Upper lobe of left lung (tissue), 6 donors: ENCODE results near the gene PPM1H. TPM values are rescaled to one million over a fixed set of nuclear protein-coding genes. Genes with fewer than 3 reads are reported as not detected.

Source experiments
- ATAC-seq, 2 donors: fragments of 200-7000 bp; cut with Tn5 transposase; one replicate each; pipeline ENCODE4 v1.9.1; 2022; ENCODE audit warnings: mild to moderate bottlenecking in 2 of 2, moderate library complexity in 2 of 2; ENCODE audit not compliant: low FRiP score in 2 of 2
- DNase-seq, 2 donors: peaks; one replicate each; pipeline ENCODE4 v3.0.0-alpha.2; 2019 to 2020
- H3K27ac ChIP-seq, 4 donors: fragments of 200-600 bp; sonication (generic); one replicate each; pipeline ENCODE4 v1.5.1; 2016 to 2019
- H3K27me3 ChIP-seq, 4 donors: fragments of 200-600 bp; sonication (generic); one replicate each; pipeline ENCODE4 v1.5.1; 2017 to 2019
- H3K36me3 ChIP-seq, 4 donors: fragments of 200-600 bp; sonication (generic); one replicate each; pipeline ENCODE4 v1.5.1; 2016 to 2019
- H3K4me1 ChIP-seq, 4 donors: fragments of 200-600 bp; sonication (generic); one replicate each; pipeline ENCODE4 v1.5.1; 2018 to 2019
- H3K4me3 ChIP-seq, 4 donors: fragments of 200-600 bp; sonication (generic); one replicate each; pipeline ENCODE4 v1.5.1; 2017 to 2019; ENCODE audit warnings: mild to moderate bottlenecking in 2 of 4, moderate library complexity in 1 of 4
- H3K9me3 ChIP-seq, 4 donors: fragments of 200-600 bp; sonication (generic); one replicate each; pipeline ENCODE4 v1.5.1; 2018 to 2019
- EP300 ChIP-seq, 4 donors: sonication (generic); formaldehyde crosslinking; IDR thresholded peaks; one replicate each; pipeline ENCODE4 v1.5.1; 2017; ENCODE audit warnings: antibody characterized with exemption in 4 of 4, control low read depth in 2 of 4
- POLR2A ChIP-seq, 4 donors: fragments of 450-650 bp; IDR thresholded peaks; one replicate each; pipeline ENCODE4 v1.5.1; 2016 to 2017; ENCODE audit warnings: antibody characterized with exemption in 4 of 4, mild to moderate bottlenecking in 2 of 4
- POLR2AphosphoS5 ChIP-seq, 2 donors: sonication (generic); formaldehyde crosslinking; IDR thresholded peaks; one replicate each; pipeline ENCODE4 v1.5.1; 2017; ENCODE audit warnings: antibody characterized with exemption in 2 of 2
- WGBS, 2 donors: methylation state at CpG; one replicate each; pipeline ENCODE4 v1.1.5; 2017 to 2018; 5-methylcytosine and 5-hydroxymethylcytosine counted together
- total RNA-seq, 6 donors: library from RNA; depleted of rRNA in 4 of 6; stranded (reverse); fragments of >200 nt in 4 of 6; gene quantifications; one replicate each; pipeline versions ENCODE4 v1.1.0 to v1.2.1, GENCODE V29; 2016 to 2021
- TF ChIP-seq, protein P1 (sequence below), 6 experiments: fragments of 450-650 bp in 4 of 6; fragments of 200-600 bp in 2 of 6; sonication (generic) in 2 of 6; IDR thresholded peaks; one replicate each; pipeline ENCODE4 v1.5.1; 2016 to 2019; ENCODE audit warnings: antibody characterized with exemption in 6 of 6
- donor health status: DM: no; HTN: no; CAD: no; lungs with moderate emphysema.
- donor health status: DM: no; HTN: yes; CAD: no; lungs with severe emphysema.

The PPM1H gene
- total RNA-seq, 6 donors from 2014 or later = 4.2 to 14.2 (median 8.4) TPM

DNA sequence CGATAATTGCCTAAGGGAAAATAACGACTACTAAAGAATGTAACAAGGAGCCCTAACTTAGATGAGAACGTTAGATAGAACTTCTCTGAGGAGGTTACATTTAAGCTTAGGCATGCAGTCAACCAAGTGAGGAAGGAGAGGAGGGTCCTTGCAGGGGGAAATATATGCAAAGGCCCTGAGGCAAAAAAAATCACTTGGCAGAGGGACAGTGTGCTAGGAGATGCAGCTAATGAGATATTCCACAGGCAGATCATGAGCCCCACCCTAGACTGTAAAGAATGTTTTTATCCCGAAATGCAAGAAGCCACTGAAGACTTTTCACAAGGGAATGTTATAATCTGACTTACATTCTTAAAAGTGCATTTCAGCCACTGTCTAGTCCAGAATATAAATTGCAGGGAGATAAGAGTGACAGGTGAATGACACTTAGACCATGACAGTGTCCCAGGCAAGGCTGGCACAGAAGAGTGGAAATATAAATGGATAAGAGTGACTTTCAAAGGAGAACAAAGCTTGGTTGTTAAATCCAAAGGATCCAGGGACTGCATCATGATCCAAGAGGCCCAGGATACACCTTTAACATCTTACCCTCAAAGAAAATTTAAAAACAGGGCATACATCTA is 61.0 kb downstream of the PPM1H start:
- Histone ChIP-seq H3K27me3 (no peaks in the 10 kb centered on the region), H3K4me1 (no peaks in the 10 kb centered on the region), H3K36me3 (no peaks in the 10 kb centered on the region), H3K4me3 (no peak overlapping the region), H3K9me3 (no peaks in the 10 kb centered on the region), H3K27ac (no peak overlapping the region)
- ATAC-seq (no peak), DNase-seq (no peak)
- WGBS, 2 donors = 88 to 89% methylated on average over 4 of the region's 4 CpGs
- TF ChIP-seq EP300 (IDR thresholded peaks at IDR 0.05) (no peak), POLR2AphosphoS5 (IDR thresholded peaks at IDR 0.05) (no peak), POLR2A (IDR thresholded peaks at IDR 0.05) (no peak)
- TF ChIP-seq, protein P1, sequence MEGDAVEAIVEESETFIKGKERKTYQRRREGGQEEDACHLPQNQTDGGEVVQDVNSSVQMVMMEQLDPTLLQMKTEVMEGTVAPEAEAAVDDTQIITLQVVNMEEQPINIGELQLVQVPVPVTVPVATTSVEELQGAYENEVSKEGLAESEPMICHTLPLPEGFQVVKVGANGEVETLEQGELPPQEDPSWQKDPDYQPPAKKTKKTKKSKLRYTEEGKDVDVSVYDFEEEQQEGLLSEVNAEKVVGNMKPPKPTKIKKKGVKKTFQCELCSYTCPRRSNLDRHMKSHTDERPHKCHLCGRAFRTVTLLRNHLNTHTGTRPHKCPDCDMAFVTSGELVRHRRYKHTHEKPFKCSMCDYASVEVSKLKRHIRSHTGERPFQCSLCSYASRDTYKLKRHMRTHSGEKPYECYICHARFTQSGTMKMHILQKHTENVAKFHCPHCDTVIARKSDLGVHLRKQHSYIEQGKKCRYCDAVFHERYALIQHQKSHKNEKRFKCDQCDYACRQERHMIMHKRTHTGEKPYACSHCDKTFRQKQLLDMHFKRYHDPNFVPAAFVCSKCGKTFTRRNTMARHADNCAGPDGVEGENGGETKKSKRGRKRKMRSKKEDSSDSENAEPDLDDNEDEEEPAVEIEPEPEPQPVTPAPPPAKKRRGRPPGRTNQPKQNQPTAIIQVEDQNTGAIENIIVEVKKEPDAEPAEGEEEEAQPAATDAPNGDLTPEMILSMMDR (IDR thresholded peaks at IDR 0.05) = no peak

DNA sequence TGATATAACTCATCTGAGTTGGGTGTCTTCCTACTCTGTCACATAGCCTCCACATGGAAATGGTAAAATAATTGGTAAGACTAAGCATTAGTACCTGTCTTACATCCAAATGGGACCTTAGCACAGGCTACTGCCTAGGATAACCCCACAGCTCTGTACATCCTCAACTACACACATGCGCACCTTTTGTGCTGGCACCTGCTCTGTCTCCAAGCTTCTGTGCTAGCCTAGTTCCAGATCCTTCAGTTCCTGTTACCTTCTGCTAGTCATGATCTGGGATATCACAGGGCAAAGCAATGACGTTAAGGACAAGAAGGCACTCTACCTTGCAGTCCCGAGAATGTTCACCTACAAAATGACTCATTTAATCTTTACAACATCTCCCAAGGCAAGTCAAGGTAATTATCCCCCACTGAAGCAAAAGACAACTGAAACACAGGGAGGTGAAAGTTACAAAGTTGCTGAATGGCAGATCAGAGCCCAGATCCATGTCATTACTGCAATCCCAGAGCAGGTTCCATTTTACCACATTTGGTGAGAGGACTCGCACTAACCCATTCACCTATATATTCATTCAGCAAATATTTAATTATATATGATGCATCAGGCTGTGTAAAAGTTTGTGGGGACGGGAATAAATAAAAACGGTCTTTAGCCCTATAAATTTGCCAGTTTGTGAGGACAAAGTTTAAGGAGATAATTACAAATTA is 61.7 kb downstream of the PPM1H start:
- Histone ChIP-seq H3K4me3 (no peak overlapping the region), H3K36me3 (no peaks in the 10 kb centered on the region), H3K4me1 (no peaks in the 10 kb centered on the region), H3K27me3 (no peaks in the 10 kb centered on the region), H3K9me3 (no peaks in the 10 kb centered on the region), H3K27ac (no peak overlapping the region)
- ATAC-seq (no peak), DNase-seq (no peak)
- TF ChIP-seq POLR2AphosphoS5 (IDR thresholded peaks at IDR 0.05) (no peak), EP300 (IDR thresholded peaks at IDR 0.05) (no peak), POLR2A (IDR thresholded peaks at IDR 0.05) (no peak)
- TF ChIP-seq, protein P1 (IDR thresholded peaks at IDR 0.05) = no peak
- WGBS, 2 donors = 94 to 97% methylated on average over 6 of the region's 6 CpGs

DNA sequence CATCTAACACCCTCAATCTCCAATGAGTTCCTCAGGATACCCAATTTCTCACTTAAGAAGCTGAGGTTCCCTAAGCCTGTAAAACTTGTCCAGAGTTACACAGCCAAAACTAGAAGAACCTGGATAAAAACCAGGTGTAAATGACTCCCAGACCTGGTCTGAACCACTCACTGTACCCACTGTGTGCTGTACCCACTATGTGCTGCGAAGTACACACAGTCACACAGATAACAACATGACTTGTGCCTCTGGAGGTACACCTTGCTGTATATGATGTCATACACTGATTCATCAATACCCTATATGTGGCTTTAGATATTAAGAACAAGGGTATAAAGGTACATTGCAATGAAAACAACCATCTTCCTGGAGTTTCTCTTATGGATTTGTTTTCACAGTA is 66.1 kb downstream of the PPM1H start:
- 73 to 95% methylated on average over 1 of the region's 1 CpG for WGBS, 2 donors
- DNase-seq = no peak

DNA sequence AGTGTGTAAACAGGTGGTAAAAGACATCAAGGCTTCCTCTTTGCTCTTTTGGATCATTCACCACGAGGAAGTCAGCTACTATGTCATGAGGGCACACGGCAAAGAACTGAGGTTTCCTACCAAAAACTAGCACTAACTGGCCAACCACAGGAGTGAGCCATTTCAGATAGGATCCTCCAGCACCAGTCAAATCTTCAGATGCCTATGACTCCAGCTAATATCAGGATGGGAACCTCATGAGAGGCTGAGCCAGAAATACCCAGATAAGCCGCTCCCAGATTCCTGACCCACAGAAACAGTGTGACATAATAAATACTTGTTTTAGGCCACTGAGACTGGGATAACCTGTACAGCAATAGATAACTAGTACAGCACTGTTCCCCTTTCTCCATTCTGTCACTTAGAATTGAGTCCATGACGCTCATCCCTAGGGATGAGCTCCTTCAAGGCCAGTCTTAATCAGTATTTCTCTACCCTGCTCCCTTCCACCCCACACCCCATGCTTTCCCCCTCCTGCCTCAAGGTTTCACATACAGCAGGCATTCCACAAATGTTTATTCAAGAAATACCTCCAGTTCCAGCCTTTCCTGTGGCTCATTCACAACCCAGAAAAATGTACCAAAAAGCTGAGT is 68.4 kb downstream of the PPM1H start:
- Histone ChIP-seq H3K27me3 (no peaks in the 10 kb centered on the region), H3K4me3 (no peak overlapping the region), H3K9me3 (no peaks in the 10 kb centered on the region), H3K36me3 (no peaks in the 10 kb centered on the region), H3K4me1 (peaks cover 0 to 8% (median 7%) of the 10 kb centered on the region in 4 donors), H3K27ac (peak overlapping the region in 3 of 4 donors; percentile 14 to 20 (median 15))
- ATAC-seq = peak in 1 of 2 donors; percentile 57
- no peak for DNase-seq
- WGBS, 2 donors = 47 to 62% methylated on average over 4 of the region's 4 CpGs
- no peak for TF ChIP-seq POLR2A (IDR thresholded peaks at IDR 0.05)
- TF ChIP-seq, protein P1 (IDR thresholded peaks at IDR 0.05) = no peak
- TF ChIP-seq EP300 (IDR thresholded peaks at IDR 0.05) = no peak
- TF ChIP-seq POLR2AphosphoS5 (IDR thresholded peaks at IDR 0.05) = no peak

More for the DNA sequence above, 66.1 kb downstream of the PPM1H start:
- no peaks in the 10 kb centered on the region for H3K27me3 ChIP-seq
- H3K4me1 ChIP-seq = peaks cover 0 to 8% (median 7%) of the 10 kb centered on the region in 4 donors
- H3K27ac ChIP-seq = no peak overlapping the region
- H3K4me3 ChIP-seq = no peak overlapping the region
- TF ChIP-seq EP300 (IDR thresholded peaks at IDR 0.05) (no peak), POLR2A (IDR thresholded peaks at IDR 0.05) (no peak), POLR2AphosphoS5 (IDR thresholded peaks at IDR 0.05) (no peak)
- TF ChIP-seq, protein P1 (IDR thresholded peaks at IDR 0.05) = no peak
- no peaks in the 10 kb centered on the region for H3K9me3 ChIP-seq
- ATAC-seq = no peak
- no peaks in the 10 kb centered on the region for H3K36me3 ChIP-seq
